Urinary bladder (tissue), 4 donors: ENCODE data around the gene ZNF581. TPM values are rescaled to one million over a fixed set of nuclear protein-coding genes. Genes with fewer than 3 reads are reported as not detected.

ENCODE experiments used
- DNase-seq: peaks from one replicate; pipeline ENCODE4 v3.0.0-alpha.2; 2015; ENCODE audit errors: extremely low spot score
- H3K27ac ChIP-seq: one replicate; pipeline ENCODE4 v1.5.1; 2013; ENCODE audit warnings: low read depth, mild to moderate bottlenecking, moderate library complexity
- H3K36me3 ChIP-seq: one replicate; pipeline ENCODE4 v1.6.1; 2013; ENCODE audit warnings: mild to moderate bottlenecking, moderate library complexity; ENCODE audit not compliant: insufficient read depth
- H3K4me1 ChIP-seq: one replicate; pipeline ENCODE4 v1.6.1; 2013; ENCODE audit warnings: mild to moderate bottlenecking, moderate library complexity; ENCODE audit not compliant: insufficient read depth
- H3K4me3 ChIP-seq: one replicate; pipeline ENCODE4 v1.5.1; 2013; ENCODE audit warnings: low read depth, low read length
- WGBS: extraction: QIAGEN DNeasy Blood & Tissue Kit; methylation state at CpG from one replicate; pipeline ENCODE4 v1.1.7; 2013; 5-methylcytosine and 5-hydroxymethylcytosine counted together
- polyA plus RNA-seq: library from polyadenylated mRNA; stranded (reverse); fragments of 200-250 nt; gene quantifications from one replicate; pipeline ENCODE4 v1.2.3, GENCODE V29; 2013
- total RNA-seq: library from RNA; depleted of rRNA; stranded (reverse); fragments of >200 nt; gene quantifications from one replicate; pipeline ENCODE4 v1.2.3, GENCODE V29; 2014
- donor health status: healthy with polysubstance abuse.
- donor health status: healthy.

Gene ZNF581
- total and polyA plus RNA-seq, 2 donors = 6.5 to 21.8 TPM

- Histone ChIP-seq H3K4me3 (no peak overlapping the region), H3K27ac (no peak overlapping the region), H3K36me3 (peaks cover 25% of the 10 kb centered on the region), H3K4me1 (no peaks in the 10 kb centered on the region)
- WGBS = 88% methylated on average over 20 of the region's 20 CpGs
- DNase-seq = no peak
Measured at GRCh38 chr19:55663846-55664536, 20.5 kb downstream of the ZNF581 start.

GRCh38 chr19:55666343-55667005 lies 23.0 kb downstream of the ZNF581 start:
- Histone ChIP-seq H3K27ac (no peak overlapping the region), H3K36me3 (peaks cover 30% of the 10 kb centered on the region), H3K4me1 (no peaks in the 10 kb centered on the region), H3K4me3 (no peak overlapping the region)
- WGBS = 86% methylated on average over 12 of the region's 12 CpGs
- DNase-seq = no peak

GRCh38 chr19:55667006-55667381 lies 23.5 kb downstream of the ZNF581 start:
- no peak overlapping the region for H3K4me3 ChIP-seq
- DNase-seq = no peak
- H3K36me3 ChIP-seq = peaks cover 27% of the 10 kb centered on the region
- H3K27ac ChIP-seq = no peak overlapping the region
- no peaks in the 10 kb centered on the region for H3K4me1 ChIP-seq
- WGBS = 79% methylated on average over 4 of the region's 4 CpGs

GRCh38 chr19:55667511-55667910 lies 24.1 kb downstream of the ZNF581 start:
- Histone ChIP-seq H3K4me1 (no peaks in the 10 kb centered on the region), H3K4me3 (no peak overlapping the region), H3K36me3 (peaks cover 26% of the 10 kb centered on the region), H3K27ac (no peak overlapping the region)
- no peak for DNase-seq
- 88% methylated on average over 12 of the region's 12 CpGs for WGBS

GRCh38 chr19:55667958-55668357 lies 24.5 kb downstream of the ZNF581 start:
- peaks cover 24% of the 10 kb centered on the region for H3K36me3 ChIP-seq
- no peak overlapping the region for H3K4me3 ChIP-seq
- DNase-seq = no peak
- no peak overlapping the region for H3K27ac ChIP-seq
- no peaks in the 10 kb centered on the region for H3K4me1 ChIP-seq
- 74% methylated on average over 11 of the region's 11 CpGs for WGBS

- H3K27ac ChIP-seq = no peak overlapping the region
- no peak overlapping the region for H3K4me3 ChIP-seq
- DNase-seq = no peak
- WGBS = 90% methylated on average over 30 of the region's 30 CpGs
- H3K4me1 ChIP-seq = no peaks in the 10 kb centered on the region
- H3K36me3 ChIP-seq = peaks cover 19% of the 10 kb centered on the region
Measured at GRCh38 chr19:55668603-55669348, 25.3 kb downstream of the ZNF581 start.

- no peak overlapping the region for H3K27ac ChIP-seq
- no peaks in the 10 kb centered on the region for H3K4me1 ChIP-seq
- DNase-seq = no peak
- H3K4me3 ChIP-seq = no peak overlapping the region
- 87% methylated on average over 43 of the region's 43 CpGs for WGBS
- peaks cover 19% of the 10 kb centered on the region for H3K36me3 ChIP-seq
Measured at GRCh38 chr19:55669418-55670279, 26.2 kb downstream of the ZNF581 start.

- WGBS = 79% methylated on average over 23 of the region's 23 CpGs
- no peak overlapping the region for H3K27ac ChIP-seq
- no peak overlapping the region for H3K4me3 ChIP-seq
- DNase-seq = no peak
- H3K4me1 ChIP-seq = no peaks in the 10 kb centered on the region
- peaks cover 19% of the 10 kb centered on the region for H3K36me3 ChIP-seq
Measured at GRCh38 chr19:55670280-55671053, 27.0 kb downstream of the ZNF581 start.

- no peak overlapping the region for H3K4me3 ChIP-seq
- H3K36me3 ChIP-seq = peaks cover 19% of the 10 kb centered on the region
- no peaks in the 10 kb centered on the region for H3K4me1 ChIP-seq
- no peak overlapping the region for H3K27ac ChIP-seq
- no peak for DNase-seq
- WGBS = 71% methylated on average over 2 of the region's 2 CpGs
Measured at GRCh38 chr19:55671054-55671378, 27.6 kb downstream of the ZNF581 start.

GRCh38 chr19:55672418-55672817 lies 29.0 kb downstream of the ZNF581 start:
- Histone ChIP-seq H3K4me3 (no peak overlapping the region), H3K27ac (no peak overlapping the region), H3K4me1 (no peaks in the 10 kb centered on the region), H3K36me3 (peaks cover 14% of the 10 kb centered on the region)
- no peak for DNase-seq
- 81% methylated on average over 5 of the region's 5 CpGs for WGBS

- Histone ChIP-seq H3K36me3 (peaks cover 13% of the 10 kb centered on the region), H3K4me1 (no peaks in the 10 kb centered on the region), H3K4me3 (no peak overlapping the region), H3K27ac (no peak overlapping the region)
- WGBS = 75% methylated on average over 9 of the region's 9 CpGs
- DNase-seq = no peak
Measured at GRCh38 chr19:55673465-55673864, 30.0 kb downstream of the ZNF581 start.

GRCh38 chr19:55673889-55674288 lies 30.4 kb downstream of the ZNF581 start:
- peaks cover 11% of the 10 kb centered on the region for H3K36me3 ChIP-seq
- H3K4me1 ChIP-seq = no peaks in the 10 kb centered on the region
- 75% methylated on average over 13 of the region's 15 CpGs for WGBS

GRCh38 chr19:55674459-55674840 lies 31.0 kb downstream of the ZNF581 start:
- Histone ChIP-seq H3K36me3 (peaks cover 8% of the 10 kb centered on the region), H3K4me3 (peak overlapping the region; percentile 98), H3K27ac (peak overlapping the region; percentile 30), H3K4me1 (no peaks in the 10 kb centered on the region)
- 23% methylated on average over 17 of the region's 17 CpGs for WGBS
- DNase-seq = no peak

More at GRCh38 chr19:55673889-55674288, 30.4 kb downstream of the ZNF581 start:
- no peak overlapping the region for H3K4me3 ChIP-seq
- DNase-seq = no peak
- H3K27ac ChIP-seq = no peak overlapping the region
